Measurements from ENCODE around the gene IER5L. TPM values are rescaled to one million over a fixed set of nuclear protein-coding genes. Genes with fewer than 3 reads are reported as not detected.
A peak's percentile ranks its signal among the peaks of the same experiment; 100 is the strongest.

Gene IER5L
- total RNA-seq (2021) = 4.6 to 5.9 TPM (median 5.1 TPM) in 3 replicates
- Bru-seq, nascent RNA = percentile 55 among the genes with signal in this experiment
- long read RNA-seq, experiment 1, partial matches to known transcripts = 0 of 3 reads
- long read RNA-seq, experiment 1, other reads (novel, unspliced or antisense) = 0 of 3 reads
- long read RNA-seq, experiment 2, transcript IER5L-201 (1 exons, 2,711 nt) = major isoform, 6 of 6 reads
- long read RNA-seq, experiment 2, partial matches to known transcripts = 0 of 6 reads
- long read RNA-seq, experiment 2, other reads (novel, unspliced or antisense) = 0 of 6 reads
- long read RNA-seq, experiment 3 = 0 reads

- TF ChIP-seq NFYB (CRISPR knock-in tag; conservative IDR thresholded peaks at IDR 0.05; ENCODE audit: low read depth) (peak; percentile 96), FOXK1 (CRISPR knock-in tag; IDR thresholded peaks at IDR 0.05) (0 out of 2 replicates have a peak, but pooled peaks have one; percentile 52), SP1 (CRISPR knock-in tag; conservative IDR thresholded peaks at IDR 0.05) (peak; percentile 64), NR3C1 (CRISPR knock-in tag; conservative IDR thresholded peaks at IDR 0.05; ENCODE audit: low read depth) (no peak), KAT7 (CRISPR knock-in tag; IDR thresholded peaks at IDR 0.05; ENCODE audit: borderline replicate concordance) (no peak), GABPB1 (CRISPR knock-in tag; IDR thresholded peaks at IDR 0.05) (peak; percentile 75), ARID4B (CRISPR knock-in tag; IDR thresholded peaks at IDR 0.05; ENCODE audit: borderline replicate concordance) (no peak)
- TF ChIP-seq, protein P1, sequence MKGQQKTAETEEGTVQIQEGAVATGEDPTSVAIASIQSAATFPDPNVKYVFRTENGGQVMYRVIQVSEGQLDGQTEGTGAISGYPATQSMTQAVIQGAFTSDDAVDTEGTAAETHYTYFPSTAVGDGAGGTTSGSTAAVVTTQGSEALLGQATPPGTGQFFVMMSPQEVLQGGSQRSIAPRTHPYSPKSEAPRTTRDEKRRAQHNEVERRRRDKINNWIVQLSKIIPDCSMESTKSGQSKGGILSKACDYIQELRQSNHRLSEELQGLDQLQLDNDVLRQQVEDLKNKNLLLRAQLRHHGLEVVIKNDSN (CRISPR knock-in tag; IDR thresholded peaks at IDR 0.05) = 0 out of 2 replicates have a peak, but pooled peaks have one; percentile 8
- H3K27ac Mint-ChIP-seq = peak within 1 kb of the TSS; percentile 73; the same call in 1 of the 2 replicates
- ATAC-seq = peak; percentile 69
Observed at GRCh38 chr9:129177791-129178567, at the start of gene IER5L. Gene IER5L, minus strand, starts transcription at chr9:129178261. Its CDS starts 209 bp downstream, at chr9:129178052.

DNA sequence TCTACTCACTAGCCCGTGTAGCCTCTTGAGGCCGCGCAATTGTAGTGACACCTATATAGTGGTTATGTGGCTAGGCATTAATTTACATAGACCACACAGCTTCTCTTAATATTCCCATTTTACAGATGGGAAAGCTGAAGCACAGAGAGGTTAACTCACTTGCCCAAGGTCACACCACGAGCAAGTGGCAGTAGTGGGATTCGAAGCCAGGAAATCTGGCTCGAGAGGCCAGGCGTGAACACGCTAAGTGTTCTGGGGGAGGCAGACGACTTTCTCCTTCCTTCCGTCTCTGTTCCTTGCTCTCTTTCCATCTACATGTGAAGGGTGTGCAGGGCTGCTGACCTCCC lies 49.8 kb upstream of the IER5L start:
- no peak for TF ChIP-seq SOX15 (CRISPR knock-in tag; IDR thresholded peaks at IDR 0.05)
- Mint-ChIP-seq H3K27me3 (ENCODE audit: low read depth) (no peaks in the 10 kb centered on the region), H3K9me3 (no peaks in the 10 kb centered on the region), H3K27ac (no peak overlapping the region), H3K36me3 (no peaks in the 10 kb centered on the region), H3K4me3 (no peak overlapping the region), H3K4me1 (peaks cover 31% of the 10 kb centered on the region)
- CTCF ChIA-PET = no interaction called here
- no peak for DNase-seq (ENCODE audit: low spot score)
- no peak for ATAC-seq
- POLR2A ChIA-PET = interaction anchor here (0.7 kb wide), 1 partner anchor 268 kb away, joined by 3 read pairs; no protein-coding TSS in a partner anchor

More at GRCh38 chr9:129177791-129178567, at the start of gene IER5L:
- ChIA-PET CTCF (interaction anchor here (0.9 to 10.3 kb wide), 19 partner anchors 9 to 560 kb away, joined by 3 to 74 read pairs (median 3); partner anchors contain the start of genes NTMT1 and SH3GLB2), POLR2A (interaction anchor here (0.6 to 3.4 kb wide), 25 partner anchors 11 to 431 kb away, joined by 3 to 19 read pairs (median 5); no protein-coding TSS in a partner anchor)
- Mint-ChIP-seq H3K4me1 (peaks cover 19% of the 10 kb centered on the region), H3K27me3 (ENCODE audit: low read depth) (peaks cover 82% of the 10 kb centered on the region), H3K4me3 (peak within 1 kb of the TSS; percentile 84), H3K36me3 (no peaks in the 10 kb centered on the region), H3K9me3 (no peaks in the 10 kb centered on the region)
- DNase-seq (ENCODE audit: low spot score) = peak; percentile 96

DNA sequence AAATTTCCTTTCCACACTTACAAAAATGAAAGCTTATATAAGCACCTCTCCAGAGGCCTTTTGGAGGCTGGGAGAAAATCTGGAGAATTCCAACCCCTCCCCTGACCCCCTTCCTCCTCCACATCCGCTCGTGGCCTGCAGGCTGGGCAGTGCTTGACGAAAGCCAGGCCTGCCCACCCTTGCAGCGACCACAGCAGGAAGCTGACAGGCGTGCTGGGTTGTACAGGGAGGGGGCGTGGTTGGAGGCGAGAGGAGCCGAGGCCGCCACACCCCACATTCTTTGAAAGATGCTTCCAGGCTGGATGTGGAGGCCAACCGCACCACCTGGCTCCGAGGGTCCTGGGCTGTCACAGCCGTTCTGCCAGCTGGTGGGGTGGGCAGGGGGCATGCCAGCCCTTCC lies 47.8 kb upstream of the IER5L start:
- no peaks in the 10 kb centered on the region for H3K27me3 Mint-ChIP-seq (ENCODE audit: low read depth)
- DNase-seq (ENCODE audit: low spot score) (peak; percentile 72), ATAC-seq (peak; percentile 68)
- ChIA-PET CTCF (interaction anchor here (1.2 to 3.2 kb wide), 7 partner anchors 18 to 94 kb away, joined by 3 to 12 read pairs (median 5); partner anchors contain the start of gene IER5L), POLR2A (interaction anchor here (0.5 to 0.9 kb wide), 3 partner anchors 102 to 274 kb away, joined by 3 to 4 read pairs (median 4); no protein-coding TSS in a partner anchor)
- H3K4me3 Mint-ChIP-seq = 0 out of 2 replicates have a peak overlapping the region, but pooled peaks have one; percentile 41
- H3K27ac Mint-ChIP-seq = no peak overlapping the region
- peaks cover 51% of the 10 kb centered on the region for H3K4me1 Mint-ChIP-seq
- no peaks in the 10 kb centered on the region for H3K9me3 Mint-ChIP-seq
- H3K36me3 Mint-ChIP-seq = no peaks in the 10 kb centered on the region
- TF ChIP-seq SP1 (CRISPR knock-in tag; conservative IDR thresholded peaks at IDR 0.05) (0 out of 2 replicates have a peak, but pooled peaks have one; percentile 17), E2F5 (CRISPR knock-in tag; IDR thresholded peaks at IDR 0.05) (no peak), FOXP1 (CRISPR knock-in tag; IDR thresholded peaks at IDR 0.05; ENCODE audit: borderline replicate concordance) (peak; percentile 66; the same call in 1 of the 2 replicates), TEAD1 (CRISPR knock-in tag; IDR thresholded peaks at IDR 0.05) (peak; percentile 51; the same call in 1 of the 2 replicates), HMGA2 (CRISPR knock-in tag; IDR thresholded peaks at IDR 0.05) (no peak)
- TF ChIP-seq, protein P2, sequence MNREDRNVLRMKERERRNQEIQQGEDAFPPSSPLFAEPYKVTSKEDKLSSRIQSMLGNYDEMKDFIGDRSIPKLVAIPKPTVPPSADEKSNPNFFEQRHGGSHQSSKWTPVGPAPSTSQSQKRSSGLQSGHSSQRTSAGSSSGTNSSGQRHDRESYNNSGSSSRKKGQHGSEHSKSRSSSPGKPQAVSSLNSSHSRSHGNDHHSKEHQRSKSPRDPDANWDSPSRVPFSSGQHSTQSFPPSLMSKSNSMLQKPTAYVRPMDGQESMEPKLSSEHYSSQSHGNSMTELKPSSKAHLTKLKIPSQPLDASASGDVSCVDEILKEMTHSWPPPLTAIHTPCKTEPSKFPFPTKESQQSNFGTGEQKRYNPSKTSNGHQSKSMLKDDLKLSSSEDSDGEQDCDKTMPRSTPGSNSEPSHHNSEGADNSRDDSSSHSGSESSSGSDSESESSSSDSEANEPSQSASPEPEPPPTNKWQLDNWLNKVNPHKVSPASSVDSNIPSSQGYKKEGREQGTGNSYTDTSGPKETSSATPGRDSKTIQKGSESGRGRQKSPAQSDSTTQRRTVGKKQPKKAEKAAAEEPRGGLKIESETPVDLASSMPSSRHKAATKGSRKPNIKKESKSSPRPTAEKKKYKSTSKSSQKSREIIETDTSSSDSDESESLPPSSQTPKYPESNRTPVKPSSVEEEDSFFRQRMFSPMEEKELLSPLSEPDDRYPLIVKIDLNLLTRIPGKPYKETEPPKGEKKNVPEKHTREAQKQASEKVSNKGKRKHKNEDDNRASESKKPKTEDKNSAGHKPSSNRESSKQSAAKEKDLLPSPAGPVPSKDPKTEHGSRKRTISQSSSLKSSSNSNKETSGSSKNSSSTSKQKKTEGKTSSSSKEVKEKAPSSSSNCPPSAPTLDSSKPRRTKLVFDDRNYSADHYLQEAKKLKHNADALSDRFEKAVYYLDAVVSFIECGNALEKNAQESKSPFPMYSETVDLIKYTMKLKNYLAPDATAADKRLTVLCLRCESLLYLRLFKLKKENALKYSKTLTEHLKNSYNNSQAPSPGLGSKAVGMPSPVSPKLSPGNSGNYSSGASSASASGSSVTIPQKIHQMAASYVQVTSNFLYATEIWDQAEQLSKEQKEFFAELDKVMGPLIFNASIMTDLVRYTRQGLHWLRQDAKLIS (CRISPR knock-in tag; IDR thresholded peaks at IDR 0.05; ENCODE audit: borderline replicate concordance) = no peak
- TF ChIP-seq, protein P3, sequence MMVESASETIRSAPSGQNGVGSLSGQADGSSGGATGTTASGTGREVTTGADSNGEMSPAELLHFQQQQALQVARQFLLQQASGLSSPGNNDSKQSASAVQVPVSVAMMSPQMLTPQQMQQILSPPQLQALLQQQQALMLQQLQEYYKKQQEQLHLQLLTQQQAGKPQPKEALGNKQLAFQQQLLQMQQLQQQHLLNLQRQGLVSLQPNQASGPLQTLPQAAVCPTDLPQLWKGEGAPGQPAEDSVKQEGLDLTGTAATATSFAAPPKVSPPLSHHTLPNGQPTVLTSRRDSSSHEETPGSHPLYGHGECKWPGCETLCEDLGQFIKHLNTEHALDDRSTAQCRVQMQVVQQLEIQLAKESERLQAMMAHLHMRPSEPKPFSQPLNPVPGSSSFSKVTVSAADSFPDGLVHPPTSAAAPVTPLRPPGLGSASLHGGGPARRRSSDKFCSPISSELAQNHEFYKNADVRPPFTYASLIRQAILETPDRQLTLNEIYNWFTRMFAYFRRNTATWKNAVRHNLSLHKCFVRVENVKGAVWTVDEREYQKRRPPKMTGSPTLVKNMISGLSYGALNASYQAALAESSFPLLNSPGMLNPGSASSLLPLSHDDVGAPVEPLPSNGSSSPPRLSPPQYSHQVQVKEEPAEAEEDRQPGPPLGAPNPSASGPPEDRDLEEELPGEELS (CRISPR knock-in tag; IDR thresholded peaks at IDR 0.05) = no peak
- TF ChIP-seq, protein P4, sequence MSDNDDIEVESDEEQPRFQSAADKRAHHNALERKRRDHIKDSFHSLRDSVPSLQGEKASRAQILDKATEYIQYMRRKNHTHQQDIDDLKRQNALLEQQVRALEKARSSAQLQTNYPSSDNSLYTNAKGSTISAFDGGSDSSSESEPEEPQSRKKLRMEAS (CRISPR knock-in tag; IDR thresholded peaks at IDR 0.05) = no peak
